ENCODE measurements around the gene RILPL2. TPM values are rescaled to one million over a fixed set of nuclear protein-coding genes. Genes with fewer than 3 reads are reported as not detected.
A peak's percentile ranks its signal among the peaks of the same experiment; 100 is the strongest.

RILPL2 gene
- total and polyA plus RNA-seq, 2 of the 13 experiments (the other 11 are each of a cell fraction or from before 2014, with no cell fraction given), result 2.7 to 8.1 TPM

DNA sequence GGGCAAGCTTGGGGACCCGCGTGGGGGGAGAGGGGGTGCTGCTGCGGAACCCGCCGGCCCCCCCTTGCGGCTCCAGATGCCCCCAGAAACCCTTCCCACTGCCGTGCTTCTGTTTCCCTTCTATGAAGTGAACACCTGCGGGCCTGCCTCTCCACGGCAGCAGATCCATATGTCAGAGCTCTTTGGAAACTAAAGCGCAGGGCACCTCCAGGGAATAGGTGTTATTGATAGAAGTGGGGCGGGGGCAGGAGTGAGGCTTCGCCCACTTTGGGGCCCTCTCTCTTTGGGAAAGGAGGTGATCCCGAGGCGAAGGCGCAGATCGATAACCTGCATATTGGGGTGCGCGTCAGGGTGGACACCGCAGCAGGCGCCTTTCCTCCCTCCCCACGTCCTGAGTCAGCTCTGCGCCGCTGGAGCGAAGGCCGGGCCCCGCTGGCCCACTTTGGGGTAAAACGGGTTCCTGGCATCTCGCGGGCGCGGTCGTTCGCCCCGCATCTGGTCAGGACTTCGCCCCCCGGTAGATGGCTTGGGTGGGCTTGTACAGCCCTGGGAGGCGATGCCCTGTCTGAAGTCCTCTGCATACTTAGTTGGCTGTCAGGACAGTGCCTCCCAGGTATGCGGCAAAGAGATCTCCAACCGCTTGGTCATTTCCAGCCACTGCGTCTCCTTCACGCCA is 52.0 kb downstream of the RILPL2 start (continued):
- TF ChIP-seq MAZ (IDR thresholded peaks at IDR 0.05; ENCODE audit: borderline replicate concordance, low read depth, low read length) (no peak), MAZ (CRISPR knock-in tag; IDR thresholded peaks at IDR 0.05; ENCODE audit: low read depth) (0 out of 2 replicates have a peak, but pooled peaks have one; percentile 12), POLR2A (IDR thresholded peaks at IDR 0.05; ENCODE audit: insufficient read depth in 1 of 2, low read depth in 2 of 2, low read length in 2 of 2) (0 out of 4 replicates have a peak, but pooled peaks of 1 of the 2 experiments have one; percentile 22), ZNF724P (CRISPR knock-in tag; IDR thresholded peaks at IDR 0.05; ENCODE audit: borderline replicate concordance) (no peak), REPIN1 (CRISPR knock-in tag; IDR thresholded peaks at IDR 0.05; ENCODE audit: borderline replicate concordance, low read depth) (no peak), LCORL (IDR thresholded peaks at IDR 0.05) (no peak), LCORL (CRISPR knock-in tag; IDR thresholded peaks at IDR 0.05) (peak; percentile 55; the same call in 1 of the 2 replicates), ZNF670 (CRISPR knock-in tag; IDR thresholded peaks at IDR 0.05; ENCODE audit: borderline replicate concordance) (no peak), ZFP36L2 (CRISPR knock-in tag; IDR thresholded peaks at IDR 0.05) (no peak), ZFY (CRISPR knock-in tag; IDR thresholded peaks at IDR 0.05) (peak; percentile 28; the same call in 1 of the 2 replicates), MAX (IDR thresholded peaks at IDR 0.05) (0 out of 2 replicates have a peak, but pooled peaks have one; percentile 5), ZNF232 (CRISPR knock-in tag; IDR thresholded peaks at IDR 0.05; ENCODE audit: borderline replicate concordance) (no peak), KDM2A (CRISPR knock-in tag; IDR thresholded peaks at IDR 0.05; ENCODE audit: borderline replicate concordance, low read depth) (no peak), XRCC5 (optimal IDR thresholded peaks at IDR 0.05; ENCODE audit: low read length) (no peak)
- TF ChIP-seq, protein P1, sequence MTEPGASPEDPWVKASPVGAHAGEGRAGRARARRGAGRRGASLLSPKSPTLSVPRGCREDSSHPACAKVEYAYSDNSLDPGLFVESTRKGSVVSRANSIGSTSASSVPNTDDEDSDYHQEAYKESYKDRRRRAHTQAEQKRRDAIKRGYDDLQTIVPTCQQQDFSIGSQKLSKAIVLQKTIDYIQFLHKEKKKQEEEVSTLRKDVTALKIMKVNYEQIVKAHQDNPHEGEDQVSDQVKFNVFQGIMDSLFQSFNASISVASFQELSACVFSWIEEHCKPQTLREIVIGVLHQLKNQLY (CRISPR knock-in tag; IDR thresholded peaks at IDR 0.05), result no peak
- TF ChIP-seq, protein P2, sequence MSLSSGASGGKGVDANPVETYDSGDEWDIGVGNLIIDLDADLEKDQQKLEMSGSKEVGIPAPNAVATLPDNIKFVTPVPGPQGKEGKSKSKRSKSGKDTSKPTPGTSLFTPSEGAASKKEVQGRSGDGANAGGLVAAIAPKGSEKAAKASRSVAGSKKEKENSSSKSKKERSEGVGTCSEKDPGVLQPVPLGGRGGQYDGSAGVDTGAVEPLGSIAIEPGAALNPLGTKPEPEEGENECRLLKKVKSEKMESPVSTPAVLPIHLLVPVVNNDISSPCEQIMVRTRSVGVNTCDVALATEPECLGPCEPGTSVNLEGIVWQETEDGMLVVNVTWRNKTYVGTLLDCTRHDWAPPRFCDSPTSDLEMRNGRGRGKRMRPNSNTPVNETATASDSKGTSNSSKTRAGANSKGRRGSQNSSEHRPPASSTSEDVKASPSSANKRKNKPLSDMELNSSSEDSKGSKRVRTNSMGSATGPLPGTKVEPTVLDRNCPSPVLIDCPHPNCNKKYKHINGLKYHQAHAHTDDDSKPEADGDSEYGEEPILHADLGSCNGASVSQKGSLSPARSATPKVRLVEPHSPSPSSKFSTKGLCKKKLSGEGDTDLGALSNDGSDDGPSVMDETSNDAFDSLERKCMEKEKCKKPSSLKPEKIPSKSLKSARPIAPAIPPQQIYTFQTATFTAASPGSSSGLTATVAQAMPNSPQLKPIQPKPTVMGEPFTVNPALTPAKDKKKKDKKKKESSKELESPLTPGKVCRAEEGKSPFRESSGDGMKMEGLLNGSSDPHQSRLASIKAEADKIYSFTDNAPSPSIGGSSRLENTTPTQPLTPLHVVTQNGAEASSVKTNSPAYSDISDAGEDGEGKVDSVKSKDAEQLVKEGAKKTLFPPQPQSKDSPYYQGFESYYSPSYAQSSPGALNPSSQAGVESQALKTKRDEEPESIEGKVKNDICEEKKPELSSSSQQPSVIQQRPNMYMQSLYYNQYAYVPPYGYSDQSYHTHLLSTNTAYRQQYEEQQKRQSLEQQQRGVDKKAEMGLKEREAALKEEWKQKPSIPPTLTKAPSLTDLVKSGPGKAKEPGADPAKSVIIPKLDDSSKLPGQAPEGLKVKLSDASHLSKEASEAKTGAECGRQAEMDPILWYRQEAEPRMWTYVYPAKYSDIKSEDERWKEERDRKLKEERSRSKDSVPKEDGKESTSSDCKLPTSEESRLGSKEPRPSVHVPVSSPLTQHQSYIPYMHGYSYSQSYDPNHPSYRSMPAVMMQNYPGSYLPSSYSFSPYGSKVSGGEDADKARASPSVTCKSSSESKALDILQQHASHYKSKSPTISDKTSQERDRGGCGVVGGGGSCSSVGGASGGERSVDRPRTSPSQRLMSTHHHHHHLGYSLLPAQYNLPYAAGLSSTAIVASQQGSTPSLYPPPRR (CRISPR knock-in tag; IDR thresholded peaks at IDR 0.05; ENCODE audit: borderline replicate concordance), result no peak

Measured in HepG2 (cell line).